ENCODE measurements around the gene RDH16.
"Not testable (repeated sequence)": the region's sequence is repeated elsewhere in the genome, so short reads cannot be mapped to it uniquely, and the experiment has no call there.

RDH16 gene

DNA sequence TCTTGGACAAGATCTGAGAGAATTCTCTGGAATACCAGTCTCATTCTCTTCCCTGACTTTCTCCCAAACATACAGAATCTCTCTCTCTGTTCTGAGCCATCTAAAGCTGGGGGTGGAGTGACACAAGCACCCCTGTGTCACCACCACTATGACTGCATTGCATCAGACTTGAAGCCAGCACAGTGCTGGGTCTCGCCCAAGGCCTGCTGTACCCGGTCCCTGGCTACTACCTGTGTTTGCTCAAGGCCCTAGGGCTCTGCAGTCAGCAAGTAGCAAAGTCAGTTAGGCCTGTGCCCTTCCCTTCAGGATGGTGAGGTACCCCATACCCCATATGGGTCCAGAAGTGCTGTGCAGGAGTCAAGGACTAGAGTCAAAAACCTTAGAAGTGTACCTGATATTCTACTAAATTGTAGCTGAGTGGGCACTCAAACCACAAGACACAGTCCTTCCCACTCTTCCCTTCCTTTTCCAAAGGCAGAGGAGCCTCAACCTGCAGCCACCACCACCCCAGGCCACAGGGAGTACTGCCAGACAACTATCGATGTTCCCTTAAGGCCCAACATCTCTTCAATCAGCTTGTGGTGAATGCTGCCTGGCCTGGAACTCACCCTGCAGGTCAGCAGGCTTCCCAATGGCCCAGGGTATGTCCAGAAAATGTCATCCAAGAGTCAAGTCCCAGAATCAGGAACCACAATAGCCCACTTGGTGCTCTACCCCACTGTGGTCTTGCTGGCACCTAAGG, 21.2 kb upstream of the RDH16 start:
- TF ChIP-seq TCF4 (CRISPR knock-in tag; IDR thresholded peaks at IDR 0.05; ENCODE audit: borderline replicate concordance) (no peak), ZNF565 (CRISPR knock-in tag; conservative IDR thresholded peaks at IDR 0.05; ENCODE audit: low read depth) (no peak), BACH2 (CRISPR knock-in tag; IDR thresholded peaks at IDR 0.05; ENCODE audit: borderline replicate concordance) (no peak), POU6F1 (CRISPR knock-in tag; IDR thresholded peaks at IDR 0.05; ENCODE audit: borderline replicate concordance, low read depth) (no peak), ZNF8 (CRISPR knock-in tag; IDR thresholded peaks at IDR 0.05) (no peak), ZFP3 (CRISPR knock-in tag; IDR thresholded peaks at IDR 0.05) (no peak), TSHZ2 (CRISPR knock-in tag; IDR thresholded peaks at IDR 0.05) (no peak), PPARA (CRISPR knock-in tag; IDR thresholded peaks at IDR 0.05; ENCODE audit: borderline replicate concordance) (no peak), TOX (CRISPR knock-in tag; IDR thresholded peaks at IDR 0.05; ENCODE audit: borderline replicate concordance) (no peak), CSDC2 (CRISPR knock-in tag; IDR thresholded peaks at IDR 0.05) (no peak), ZNF70 (CRISPR knock-in tag; IDR thresholded peaks at IDR 0.05) (no peak), GLIS3 (CRISPR knock-in tag; IDR thresholded peaks at IDR 0.05) (no peak), OSR1 (CRISPR knock-in tag; IDR thresholded peaks at IDR 0.05) (no peak)
- ATAC-seq = no peak

- not testable (repeated sequence) for ATAC-seq
Observed at GRCh38 chr12:56977361-56977760, 20.0 kb upstream of the RDH16 start.

DNA sequence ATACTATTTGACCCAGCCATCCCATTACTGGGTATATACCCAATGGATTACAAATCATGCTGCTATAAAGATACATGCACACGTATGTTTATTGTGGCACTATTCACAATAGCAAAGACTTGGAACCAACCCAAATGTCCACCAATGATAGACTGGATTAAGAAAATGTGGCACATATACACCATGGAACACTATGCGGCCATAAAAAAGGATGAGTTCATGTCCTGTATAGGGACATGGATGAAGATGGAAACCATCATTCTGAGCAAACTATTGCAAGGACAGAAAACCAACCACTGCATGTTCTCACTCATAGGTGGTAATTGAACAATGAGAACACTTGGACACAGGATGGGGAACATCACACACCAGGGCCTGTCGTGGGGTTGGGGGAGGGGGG, 16.8 kb upstream of the RDH16 start:
- not testable (repeated sequence) for ATAC-seq

GRCh38 chr12:56968910-56969309, 11.5 kb upstream of the RDH16 start:
- ATAC-seq = not testable (repeated sequence)

GRCh38 chr12:56965997-56966642, 8.7 kb upstream of the RDH16 start:
- ATAC-seq = not testable (repeated sequence)

DNA sequence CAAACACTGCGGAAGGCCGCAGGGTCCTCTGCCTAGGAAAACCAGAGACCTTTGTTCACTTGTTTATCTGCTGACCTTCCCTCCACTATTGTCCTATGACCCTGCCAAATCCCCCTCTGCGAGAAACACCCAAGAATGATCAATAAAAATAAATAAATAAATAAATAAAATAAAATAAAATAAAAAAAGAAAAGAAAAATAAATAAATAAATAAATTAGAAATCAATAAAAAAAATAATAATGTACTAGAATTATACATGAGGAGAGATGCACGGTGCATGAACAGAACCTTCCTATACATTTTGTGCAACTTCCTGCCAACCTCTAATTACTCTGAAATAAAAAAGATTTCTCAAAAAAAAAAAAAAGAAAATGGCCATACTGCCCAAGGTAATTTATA, 7.7 kb upstream of the RDH16 start:
- not testable (repeated sequence) for ATAC-seq

DNA sequence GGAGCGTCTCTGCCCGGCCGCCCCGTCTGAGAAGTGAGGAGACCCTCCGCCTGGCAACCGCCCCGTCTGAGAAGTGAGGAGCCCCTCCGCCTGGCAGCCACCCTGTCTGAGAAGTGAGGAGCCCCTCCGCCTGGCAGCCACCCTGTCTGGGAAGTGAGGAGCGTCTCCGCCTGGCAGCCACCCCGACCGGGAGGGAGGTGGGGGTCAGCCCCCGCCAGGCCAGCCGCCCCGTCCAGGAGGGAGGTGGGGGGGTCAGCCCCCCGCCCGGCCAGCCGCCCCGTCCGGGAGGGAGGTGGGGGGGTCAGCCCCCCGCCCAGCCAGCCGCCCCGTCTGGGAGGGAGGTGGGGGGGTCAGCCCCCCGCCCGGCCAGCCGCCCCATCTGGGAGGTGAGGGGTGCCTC, 6.1 kb upstream of the RDH16 start:
- ATAC-seq = not testable (repeated sequence)

GRCh38 chr12:56962247-56962646, 4.8 kb upstream of the RDH16 start:
- ATAC-seq = not testable (repeated sequence)

- no peak for ATAC-seq
- TF ChIP-seq ISL1 (CRISPR knock-in tag; IDR thresholded peaks at IDR 0.05) (no peak), POU6F1 (CRISPR knock-in tag; IDR thresholded peaks at IDR 0.05; ENCODE audit: borderline replicate concordance, low read depth) (no peak), TSHZ2 (CRISPR knock-in tag; IDR thresholded peaks at IDR 0.05) (no peak), OSR1 (CRISPR knock-in tag; IDR thresholded peaks at IDR 0.05) (no peak), BACH2 (CRISPR knock-in tag; IDR thresholded peaks at IDR 0.05; ENCODE audit: borderline replicate concordance) (no peak), RARB (CRISPR knock-in tag; IDR thresholded peaks at IDR 0.05) (no peak)
- TF ChIP-seq, protein P1, sequence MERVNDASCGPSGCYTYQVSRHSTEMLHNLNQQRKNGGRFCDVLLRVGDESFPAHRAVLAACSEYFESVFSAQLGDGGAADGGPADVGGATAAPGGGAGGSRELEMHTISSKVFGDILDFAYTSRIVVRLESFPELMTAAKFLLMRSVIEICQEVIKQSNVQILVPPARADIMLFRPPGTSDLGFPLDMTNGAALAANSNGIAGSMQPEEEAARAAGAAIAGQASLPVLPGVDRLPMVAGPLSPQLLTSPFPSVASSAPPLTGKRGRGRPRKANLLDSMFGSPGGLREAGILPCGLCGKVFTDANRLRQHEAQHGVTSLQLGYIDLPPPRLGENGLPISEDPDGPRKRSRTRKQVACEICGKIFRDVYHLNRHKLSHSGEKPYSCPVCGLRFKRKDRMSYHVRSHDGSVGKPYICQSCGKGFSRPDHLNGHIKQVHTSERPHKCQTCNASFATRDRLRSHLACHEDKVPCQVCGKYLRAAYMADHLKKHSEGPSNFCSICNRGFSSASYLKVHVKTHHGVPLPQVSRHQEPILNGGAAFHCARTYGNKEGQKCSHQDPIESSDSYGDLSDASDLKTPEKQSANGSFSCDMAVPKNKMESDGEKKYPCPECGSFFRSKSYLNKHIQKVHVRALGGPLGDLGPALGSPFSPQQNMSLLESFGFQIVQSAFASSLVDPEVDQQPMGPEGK (CRISPR knock-in tag; IDR thresholded peaks at IDR 0.05; ENCODE audit: borderline replicate concordance) = no peak
Observed at GRCh38 chr12:56958422-56958821, 1.0 kb upstream of the RDH16 start.
